Cardiac muscle cell (in vitro differentiated cells and primary cell): ENCODE measurements around the gene AP3S1. TPM values are rescaled to one million over a fixed set of nuclear protein-coding genes. Genes with fewer than 3 reads are reported as not detected.
"Not testable (repeated sequence)": the region's sequence is repeated elsewhere in the genome, so short reads cannot be mapped to it uniquely, and the experiment has no call there.

Experiments
- DNase-seq, 2 donors: peaks; one replicate each; pipeline versions ENCODE4 v3.0.0 to v3.0.0-alpha.2; 2010 to 2017; ENCODE audit warnings: low read depth in 1 of 2, low spot score in 1 of 2
- H3K27ac ChIP-seq: fragments of 200-600 bp; sonication (generic); 2 replicates; pipeline ENCODE4 v1.5.1; 2016
- H3K27me3 ChIP-seq: fragments of 200-600 bp; sonication (generic); 2 replicates; pipeline ENCODE4 v1.6.0; 2016; ENCODE audit warnings: control low read depth
- H3K36me3 ChIP-seq: fragments of 200-600 bp; sonication (generic); 2 replicates; pipeline ENCODE4 v1.5.1; 2016; ENCODE audit warnings: control low read depth
- H3K4me1 ChIP-seq: fragments of 200-600 bp; sonication (generic); 2 replicates; pipeline ENCODE4 v1.8.1; 2017; ENCODE audit warnings: low read depth, mild to moderate bottlenecking, mixed run types
- H3K4me3 ChIP-seq: fragments of 200-600 bp; sonication (generic); 2 replicates; pipeline ENCODE4 v1.5.1; 2016; ENCODE audit warnings: mild to moderate bottlenecking
- H3K9me3 ChIP-seq: fragments of 200-600 bp; sonication (generic); 2 replicates; pipeline ENCODE4 v1.5.1; 2017; ENCODE audit warnings: low read depth, mild to moderate bottlenecking, control low read depth
- CTCF ChIP-seq: IDR thresholded peaks from 2 replicates; pipeline ENCODE4 v1.5.1; 2012; ENCODE audit warnings: low read depth, mild to moderate bottlenecking, low read length
- polyA plus RNA-seq: library from polyadenylated mRNA; unstranded; fragments of >200 nt; fragmentation: Nextera tagmentation; extraction: Ambion mirVana; gene quantifications from 2 replicates; pipeline ENCODE4 v1.2.1, GENCODE V29; 2016
- total RNA-seq: library from RNA; depleted of rRNA; stranded (reverse); fragments of >200 nt; gene quantifications from 2 replicates; pipeline ENCODE4 v1.2.3, GENCODE V29; 2016

Gene AP3S1
- total and polyA plus RNA-seq, 2 experiments from 2014 or later: 62.5 to 86.6 TPM

GRCh38 chr5:115872447-115872846, 30.7 kb downstream of the AP3S1 start:
- Histone ChIP-seq H3K27me3 (no peaks in the 10 kb centered on the region), H3K27ac (no peak overlapping the region), H3K9me3 (no peaks in the 10 kb centered on the region), H3K4me3 (no peak overlapping the region), H3K36me3 (no peaks in the 10 kb centered on the region), H3K4me1 (peaks cover 4% of the 10 kb centered on the region)
- TF ChIP-seq CTCF: no peak
- no peak for DNase-seq

GRCh38 chr5:115873392-115873791, 31.7 kb downstream of the AP3S1 start:
- H3K36me3 ChIP-seq: no peaks in the 10 kb centered on the region
- H3K9me3 ChIP-seq: no peaks in the 10 kb centered on the region
- no peak overlapping the region for H3K4me3 ChIP-seq
- H3K27me3 ChIP-seq: no peaks in the 10 kb centered on the region
- peaks cover 4% of the 10 kb centered on the region for H3K4me1 ChIP-seq
- no peak for DNase-seq
- no peak overlapping the region for H3K27ac ChIP-seq
- TF ChIP-seq CTCF: no peak

- no peak for TF ChIP-seq CTCF
These were observed 33.7 kb downstream of the AP3S1 start for GRCh38 chr5:115875447-115875846.

GRCh38 chr5:115877342-115877741, 35.6 kb downstream of the AP3S1 start:
- not testable (repeated sequence) for H3K27ac ChIP-seq, H3K4me1 ChIP-seq, H3K9me3 ChIP-seq, H3K36me3 ChIP-seq, H3K27me3 ChIP-seq, H3K4me3 ChIP-seq, DNase-seq

More at GRCh38 chr5:115875447-115875846, 33.7 kb downstream of the AP3S1 start:
- H3K9me3 ChIP-seq: no peaks in the 10 kb centered on the region
- no peak overlapping the region for H3K4me3 ChIP-seq
- no peaks in the 10 kb centered on the region for H3K36me3 ChIP-seq
- no peaks in the 10 kb centered on the region for H3K4me1 ChIP-seq
- H3K27ac ChIP-seq: no peak overlapping the region
- DNase-seq: no peak
- H3K27me3 ChIP-seq: no peaks in the 10 kb centered on the region

- H3K4me1 ChIP-seq, H3K27ac ChIP-seq, DNase-seq, H3K4me3 ChIP-seq, H3K27me3 ChIP-seq, H3K36me3 ChIP-seq, H3K9me3 ChIP-seq: not testable (repeated sequence)
These were observed 40.7 kb downstream of the AP3S1 start for GRCh38 chr5:115882434-115882833.

GRCh38 chr5:115884704-115885103, 43.0 kb downstream of the AP3S1 start:
- Histone ChIP-seq H3K27ac (no peak overlapping the region), H3K36me3 (no peaks in the 10 kb centered on the region), H3K4me3 (no peak overlapping the region), H3K9me3 (no peaks in the 10 kb centered on the region), H3K27me3 (no peaks in the 10 kb centered on the region), H3K4me1 (no peaks in the 10 kb centered on the region)
- DNase-seq: no peak
- no peak for TF ChIP-seq CTCF

- H3K36me3 ChIP-seq, H3K9me3 ChIP-seq, DNase-seq, H3K27ac ChIP-seq, H3K27me3 ChIP-seq, H3K4me1 ChIP-seq, H3K4me3 ChIP-seq: not testable (repeated sequence)
These were observed 43.5 kb downstream of the AP3S1 start for GRCh38 chr5:115885208-115885607.
